Naive thymus-derived CD4-positive, alpha-beta T cell (primary cell): ENCODE measurements around the gene WWOX. TPM values are rescaled to one million over a fixed set of nuclear protein-coding genes. Genes with fewer than 3 reads are reported as not detected.

Source experiments
- ATAC-seq: fragments of 150-1000 bp; cut with Tn5 transposase; 2 replicates; pipeline ENCODE4 v1.10.0; 2021; ENCODE audit warnings: mild to moderate bottlenecking, moderate library complexity
- CTCF ChIA-PET: fragments of 350-600 bp; sonication (Branson Sonifier 250); formaldehyde crosslinking; loops from one replicate; lab custom pipeline; 2021; ENCODE audit warnings: antibody characterized with exemption; lab: Charles Lee
- POLR2A ChIA-PET: fragments of 350-600 bp; sonication (Branson Sonifier 250); formaldehyde crosslinking; loops from one replicate; lab custom pipeline; 2021; ENCODE audit warnings: antibody characterized with exemption, inconsistent platforms; lab: Charles Lee
- DNase-seq, 9 donors: peaks; one replicate each; pipeline versions ENCODE4 v3.0.0 to v3.0.0-alpha.2; 2020 to 2022; ENCODE audit warnings: mixed read lengths in 1 of 9
- H3K27ac ChIP-seq: one replicate; pipeline ENCODE4 v1.7.0; 2013; ENCODE audit warnings: mild to moderate bottlenecking, low read depth, low read length, moderate library complexity
- H3K27me3 ChIP-seq, 2 donors: one replicate each; pipeline ENCODE4 v1.7.0; 2013; ENCODE audit warnings: low read length in 2 of 2, mild to moderate bottlenecking in 2 of 2, moderate library complexity in 2 of 2; ENCODE audit not compliant: control insufficient read depth in 2 of 2, insufficient read depth in 2 of 2
- H3K36me3 ChIP-seq, 3 experiments: 1 replicate in 2 of 3; 2 replicates in 1 of 3; pipeline ENCODE4 v1.7.0; 2013; ENCODE audit warnings: low read length in 3 of 3, mild to moderate bottlenecking in 3 of 3, moderate library complexity in 1 of 3; ENCODE audit not compliant: insufficient read depth in 3 of 3, control insufficient read depth in 2 of 3
- H3K4me1 ChIP-seq, 2 donors: one replicate each; pipeline ENCODE4 v1.7.0; 2013; ENCODE audit warnings: low read length in 2 of 2, mild to moderate bottlenecking in 2 of 2, moderate library complexity in 1 of 2; ENCODE audit not compliant: control insufficient read depth in 2 of 2, insufficient read depth in 2 of 2
- H3K4me3 ChIP-seq: 2 replicates; pipeline ENCODE4 v1.7.0; 2013; ENCODE audit warnings: mild to moderate bottlenecking, low read length
- H3K9me3 ChIP-seq, 3 experiments: 1 replicate in 2 of 3; 2 replicates in 1 of 3; pipeline ENCODE4 v1.7.0; 2013; ENCODE audit warnings: low read length in 3 of 3; ENCODE audit not compliant: control insufficient read depth in 2 of 3
- H3K27ac Mint-ChIP-seq, 9 donors: one replicate each; pipeline ENCODE4 v1.8.0; 2020 to 2022; ENCODE audit warnings: mixed read lengths in 9 of 9, mild to moderate bottlenecking in 8 of 9, moderate library complexity in 5 of 9, inconsistent platforms in 2 of 9
- H3K27me3 Mint-ChIP-seq, 5 donors: one replicate each; pipeline ENCODE4 v1.8.0; 2021 to 2022; ENCODE audit warnings: mixed read lengths in 5 of 5, mild to moderate bottlenecking in 1 of 5
- H3K36me3 Mint-ChIP-seq, 5 donors: one replicate each; pipeline ENCODE4 v1.8.0; 2020 to 2022; ENCODE audit warnings: mixed read lengths in 5 of 5, mild to moderate bottlenecking in 3 of 5, inconsistent platforms in 1 of 5
- H3K4me1 Mint-ChIP-seq, 7 donors: one replicate each; pipeline ENCODE4 v1.8.0; 2020 to 2022; ENCODE audit warnings: mixed read lengths in 7 of 7, mild to moderate bottlenecking in 3 of 7, inconsistent platforms in 1 of 7
- H3K4me3 Mint-ChIP-seq, 10 donors: one replicate each; pipeline ENCODE4 v1.8.0; 2020 to 2022; ENCODE audit warnings: mild to moderate bottlenecking in 10 of 10, mixed read lengths in 10 of 10, moderate library complexity in 6 of 10, inconsistent platforms in 2 of 10
- H3K9me3 Mint-ChIP-seq, 11 donors: one replicate each; pipeline ENCODE4 v1.8.0; 2020 to 2022; ENCODE audit warnings: mixed read lengths in 11 of 11, mild to moderate bottlenecking in 4 of 11, inconsistent platforms in 1 of 11, moderate library complexity in 1 of 11
- intact Hi-C, 2 donors: fragments of 100-400 bp; cut with micrococcal nuclease; formaldehyde crosslinking; loops; one replicate each; pipeline ENCODE4 v1.15.1; 2023
- polyA plus RNA-seq, 2 donors: library from polyadenylated mRNA; unstranded; fragments of 300-500 nt; fragmentation: Illumina TruSeq; gene quantifications; one replicate each; pipeline ENCODE4 v1.2.3, GENCODE V29; 2021
- total RNA-seq, 6 experiments: library from RNA in 5 of 6; stranded (reverse) in 5 of 6; gene quantifications; 1 replicate in 5 of 6; 2 replicates in 1 of 6; pipeline ENCODE4 v1.2.3 and lab custom pipeline; 2021 to 2026

WWOX gene
- total and polyA plus RNA-seq, 7 experiments from 2014 or later, result 13.8 to 31.1 (median 20.8) TPM

DNA sequence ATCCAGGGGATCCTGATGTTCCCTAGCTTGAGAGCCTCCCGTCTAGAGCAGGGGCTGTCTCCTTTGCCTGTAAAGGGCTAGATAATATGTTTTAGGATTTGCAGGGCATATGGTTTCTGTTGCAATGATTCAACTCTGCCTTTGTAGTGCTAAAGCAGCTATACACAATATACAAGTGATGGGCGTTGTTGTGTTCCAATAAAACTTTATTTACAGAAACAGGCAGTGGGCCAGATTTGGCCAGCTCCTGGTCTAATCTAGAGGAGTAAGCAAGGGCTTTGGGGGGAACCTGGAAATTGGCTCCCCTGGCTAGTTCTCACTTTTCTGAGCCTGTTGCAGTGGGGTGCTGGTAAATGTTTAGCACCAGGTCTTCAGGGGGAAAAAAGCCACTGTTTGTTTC is 13.8 kb downstream of the WWOX start:
- CTCF ChIA-PET, result no interaction called here
- POLR2A ChIA-PET, result no interaction called here

DNA sequence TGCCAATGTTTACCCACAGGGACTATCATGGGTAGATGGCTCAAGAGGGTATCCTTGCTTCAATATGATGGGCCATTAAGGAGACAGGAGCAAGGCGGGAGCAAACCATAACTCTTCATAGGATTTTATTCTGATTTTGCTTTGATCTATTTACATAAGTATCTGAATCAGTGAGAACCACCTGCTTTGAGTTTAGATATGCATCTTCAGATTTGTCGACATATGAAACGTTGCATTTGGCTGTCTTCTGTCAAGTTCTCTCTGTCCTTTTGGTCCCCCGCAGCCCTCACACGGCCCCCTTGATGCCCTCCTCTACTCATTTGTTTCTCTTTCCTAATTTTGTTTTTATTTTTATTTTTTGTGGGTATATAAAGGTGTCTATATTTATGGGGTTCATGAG is 16.2 kb downstream of the WWOX start:
- Histone ChIP-seq H3K27me3 (no peaks in the 10 kb centered on the region), H3K9me3 (no peaks in the 10 kb centered on the region), H3K4me1 (no peaks in the 10 kb centered on the region), H3K36me3 (peaks cover 0 to 36% (median 4%) of the 10 kb centered on the region in 3 experiments), H3K4me3 (no peak overlapping the region), H3K27ac (no peak overlapping the region)
- POLR2A ChIA-PET, result no interaction called here
- Mint-ChIP-seq H3K27me3 (no peaks in the 10 kb centered on the region), H3K27ac (no peak overlapping the region), H3K4me1 (no peaks in the 10 kb centered on the region), H3K9me3 (no peaks in the 10 kb centered on the region), H3K4me3 (no peak overlapping the region), H3K36me3 (peaks cover 0 to 52% (median 12%) of the 10 kb centered on the region in 5 donors)
- CTCF ChIA-PET, result no interaction called here
- no peak for DNase-seq
- intact Hi-C loops, result loop anchor here in 1 of 2 donors (10.0 kb wide), 1 partner anchor 319 kb away; no protein-coding TSS in a partner anchor
- no peak for ATAC-seq

More for the DNA sequence above, 13.8 kb downstream of the WWOX start:
- Mint-ChIP-seq H3K4me1 (no peaks in the 10 kb centered on the region), H3K4me3 (no peak overlapping the region), H3K9me3 (no peaks in the 10 kb centered on the region), H3K27me3 (no peaks in the 10 kb centered on the region), H3K36me3 (peaks cover 0 to 59% (median 10%) of the 10 kb centered on the region in 5 donors), H3K27ac (no peak overlapping the region)
- Histone ChIP-seq H3K27me3 (no peaks in the 10 kb centered on the region), H3K36me3 (peaks cover 0 to 31% (median 4%) of the 10 kb centered on the region in 3 experiments), H3K4me1 (no peaks in the 10 kb centered on the region), H3K9me3 (no peaks in the 10 kb centered on the region), H3K27ac (no peak overlapping the region), H3K4me3 (no peak overlapping the region)
- DNase-seq, result no peak
- ATAC-seq, result no peak
- intact Hi-C loops, result loop anchor here in 1 of 2 donors (10.0 kb wide), 1 partner anchor 322 kb away; no protein-coding TSS in a partner anchor

DNA sequence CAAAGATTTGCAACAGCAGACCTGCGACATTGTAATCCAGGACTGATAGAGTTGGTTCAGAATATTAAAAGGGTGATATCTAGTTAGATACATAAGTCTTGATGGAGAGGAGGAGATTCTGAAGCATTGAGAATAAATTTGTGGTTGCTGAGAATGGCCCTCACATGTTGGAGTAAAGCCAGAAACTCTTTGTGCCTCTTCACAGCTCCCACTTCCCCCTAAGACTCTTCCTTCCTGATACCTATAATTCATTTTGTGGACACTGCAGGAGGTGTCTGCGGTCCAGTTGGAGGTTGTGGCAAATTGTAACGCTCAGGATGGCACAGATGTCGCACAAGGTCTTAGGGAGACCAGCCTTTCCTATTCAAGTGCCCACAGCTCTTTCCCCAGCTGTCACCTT is 17.5 kb downstream of the WWOX start:
- peaks cover 0 to 43% (median 14%) of the 10 kb centered on the region in 5 donors for H3K36me3 Mint-ChIP-seq
- no peaks in the 10 kb centered on the region for H3K4me1 Mint-ChIP-seq
- H3K9me3 ChIP-seq, result no peaks in the 10 kb centered on the region
- H3K27me3 Mint-ChIP-seq, result no peaks in the 10 kb centered on the region
- ATAC-seq (no peak), DNase-seq (no peak)
- H3K36me3 ChIP-seq, result peaks cover 0 to 35% (median 4%) of the 10 kb centered on the region in 3 experiments
- CTCF ChIA-PET, result interaction anchor here (0.8 kb wide), 1 partner anchor 11 kb away, joined by 3 read pairs; no protein-coding TSS in a partner anchor
- POLR2A ChIA-PET, result no interaction called here
- H3K27ac ChIP-seq, result no peak overlapping the region
- no peak overlapping the region for H3K4me3 Mint-ChIP-seq
- no peak overlapping the region for H3K4me3 ChIP-seq
- H3K27me3 ChIP-seq, result no peaks in the 10 kb centered on the region
- intact Hi-C loops, result loop anchor here in 1 of 2 donors (10.0 kb wide), 1 partner anchor 318 kb away; no protein-coding TSS in a partner anchor
- no peaks in the 10 kb centered on the region for H3K9me3 Mint-ChIP-seq
- peak overlapping the region in 1 of 9 donors; percentile 6 for H3K27ac Mint-ChIP-seq
- no peaks in the 10 kb centered on the region for H3K4me1 ChIP-seq

DNA sequence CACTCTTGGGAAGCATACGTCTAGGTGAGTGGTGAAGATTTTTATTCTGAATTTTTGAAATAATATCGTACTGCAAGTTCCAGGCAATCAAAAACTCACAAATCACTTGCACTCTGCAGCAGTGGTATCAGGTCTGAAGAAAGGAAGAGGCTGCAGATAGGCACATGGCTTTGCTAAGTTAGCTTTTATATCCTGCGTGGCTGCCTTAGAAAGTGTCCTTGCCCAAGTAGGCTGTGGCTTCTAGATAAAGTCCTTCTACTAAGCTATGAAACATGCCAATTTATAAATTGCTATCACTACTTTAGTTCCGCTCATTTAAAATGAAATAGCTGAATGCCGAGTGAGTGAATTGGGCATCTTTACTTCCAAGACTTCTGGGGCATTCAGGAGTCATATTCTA is 17.9 kb downstream of the WWOX start:
- no peak for DNase-seq
- H3K36me3 Mint-ChIP-seq, result peaks cover 0 to 39% (median 14%) of the 10 kb centered on the region in 5 donors
- H3K4me1 ChIP-seq, result no peaks in the 10 kb centered on the region
- ATAC-seq, result no peak
- no peaks in the 10 kb centered on the region for H3K27me3 ChIP-seq
- H3K27me3 Mint-ChIP-seq, result no peaks in the 10 kb centered on the region
- H3K4me3 Mint-ChIP-seq, result no peak overlapping the region
- no peak overlapping the region for H3K4me3 ChIP-seq
- CTCF ChIA-PET, result interaction anchor here (0.8 kb wide), 1 partner anchor 11 kb away, joined by 3 read pairs; no protein-coding TSS in a partner anchor
- POLR2A ChIA-PET, result no interaction called here
- no peaks in the 10 kb centered on the region for H3K9me3 Mint-ChIP-seq
- H3K9me3 ChIP-seq, result no peaks in the 10 kb centered on the region
- H3K27ac Mint-ChIP-seq, result peak overlapping the region in 1 of 9 donors; percentile 6
- peaks cover 0 to 35% (median under 1%) of the 10 kb centered on the region in 3 experiments for H3K36me3 ChIP-seq
- H3K27ac ChIP-seq, result no peak overlapping the region
- intact Hi-C loops, result loop anchor here in 1 of 2 donors (10.0 kb wide), 1 partner anchor 317 kb away; no protein-coding TSS in a partner anchor
- H3K4me1 Mint-ChIP-seq, result no peaks in the 10 kb centered on the region

DNA sequence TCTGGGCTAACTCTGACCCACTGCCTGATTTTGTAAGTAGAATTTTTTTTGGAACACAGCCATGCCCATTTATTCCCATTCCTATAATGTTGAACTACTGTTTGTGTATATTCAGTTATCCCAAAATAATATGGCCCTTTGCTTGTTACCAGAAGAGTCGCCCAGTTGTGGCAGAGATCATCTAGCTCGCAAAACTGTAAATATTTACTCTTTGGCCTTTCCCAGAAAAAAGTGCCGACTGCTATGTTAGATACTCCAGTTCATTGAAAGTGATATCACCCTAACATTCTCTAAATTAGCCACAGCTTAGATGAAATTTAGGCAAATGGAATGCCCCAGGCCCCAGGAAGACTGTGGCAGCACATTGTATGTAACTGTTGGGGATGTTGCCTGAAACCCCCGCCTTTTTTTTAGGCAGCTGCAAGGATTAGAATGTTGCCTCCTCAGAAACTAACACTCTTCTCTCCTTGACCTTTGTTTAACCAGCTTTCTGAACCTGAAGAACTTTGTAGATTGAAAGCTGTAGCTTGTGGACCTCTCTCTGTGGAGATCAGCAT is 19.1 kb downstream of the WWOX start:
- Mint-ChIP-seq H3K27me3 (no peaks in the 10 kb centered on the region), H3K27ac (peak overlapping the region in 1 of 9 donors; percentile 59), H3K36me3 (peaks cover 0 to 36% (median 10%) of the 10 kb centered on the region in 5 donors), H3K4me3 (no peak overlapping the region), H3K4me1 (peaks cover 2 to 6% (median 4%) of the 10 kb centered on the region in 7 donors), H3K9me3 (no peaks in the 10 kb centered on the region)
- Histone ChIP-seq H3K27me3 (no peaks in the 10 kb centered on the region), H3K27ac (no peak overlapping the region), H3K36me3 (peaks cover 0 to 32% (median 0%) of the 10 kb centered on the region in 3 experiments), H3K4me1 (no peaks in the 10 kb centered on the region), H3K4me3 (no peak overlapping the region), H3K9me3 (no peaks in the 10 kb centered on the region)
- intact Hi-C loops, result loop anchor here in 1 of 2 donors (10.0 kb wide), 1 partner anchor 316 kb away; no protein-coding TSS in a partner anchor
- DNase-seq, result no peak
- POLR2A ChIA-PET, result no interaction called here
- CTCF ChIA-PET, result no interaction called here
- no peak for ATAC-seq

DNA sequence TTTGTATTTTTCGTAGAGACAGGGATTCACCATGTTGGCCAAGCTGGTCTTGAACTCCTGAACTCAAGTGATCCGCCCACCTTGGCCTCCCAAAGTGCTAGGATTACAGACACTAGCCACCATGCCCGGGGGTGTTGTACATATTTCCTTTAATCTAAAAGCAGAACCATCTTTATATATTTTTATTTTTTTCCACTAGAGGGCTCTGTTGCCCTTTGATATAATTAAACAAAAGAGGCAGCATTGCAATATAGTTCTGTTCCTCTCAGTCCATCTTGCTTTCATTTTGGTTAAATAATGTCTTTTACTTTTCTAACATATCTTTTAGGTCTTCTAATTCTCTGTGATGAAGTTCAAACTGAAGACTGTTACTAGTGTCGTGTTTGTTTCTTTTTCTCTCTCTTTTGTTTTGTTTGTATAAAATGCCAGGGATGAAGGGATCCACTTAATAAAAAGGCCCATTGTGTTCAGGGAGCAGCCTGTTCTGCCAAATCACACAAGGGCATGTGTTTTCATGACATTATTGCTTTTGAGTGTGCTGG is 23.4 kb downstream of the WWOX start:
- Mint-ChIP-seq H3K27ac (peak overlapping the region in 1 of 9 donors; percentile 54), H3K36me3 (peaks cover 0 to 20% (median 7%) of the 10 kb centered on the region in 5 donors), H3K9me3 (no peaks in the 10 kb centered on the region), H3K27me3 (no peaks in the 10 kb centered on the region), H3K4me1 (peaks cover 2 to 6% (median 4%) of the 10 kb centered on the region in 7 donors), H3K4me3 (peak overlapping the region in 1 of 10 donors; percentile 7)
- no peak overlapping the region for H3K27ac ChIP-seq
- H3K27me3 ChIP-seq, result no peaks in the 10 kb centered on the region
- no peaks in the 10 kb centered on the region for H3K9me3 ChIP-seq
- peaks cover 0 to 15% (median 0%) of the 10 kb centered on the region in 3 experiments for H3K36me3 ChIP-seq
- CTCF ChIA-PET, result interaction anchor here (0.6 to 0.9 kb wide), 2 partner anchors 14 to 1455 kb away, joined by 3 to 4 read pairs; no protein-coding TSS in a partner anchor
- no peaks in the 10 kb centered on the region for H3K4me1 ChIP-seq
- ATAC-seq, result peak; percentile 85
- intact Hi-C loops, result loop anchor here (1.0 to 5.0 kb wide), 6 partner anchors 24 to 1959 kb away; partner anchors contain the start of gene WWOX (in 1 of the 2)
- H3K4me3 ChIP-seq, result no peak overlapping the region
- DNase-seq, result peak in 6 of 9 donors; percentile 37 to 64 (median 52)
- POLR2A ChIA-PET, result no interaction called here
